Aorta (tissue), 5 donors: ENCODE results near the gene SLC43A1. TPM values are rescaled to one million over a fixed set of nuclear protein-coding genes. Genes with fewer than 3 reads are reported as not detected.

ENCODE experiments used
- ATAC-seq: fragments of 200-7000 bp; cut with Tn5 transposase; one replicate; pipeline ENCODE4 v1.9.1; 2022; ENCODE audit warnings: moderate library complexity; ENCODE audit not compliant: low FRiP score
- DNase-seq, 2 donors: peaks; one replicate each; pipeline ENCODE4 v3.0.0-alpha.2; 2020
- H3K27ac ChIP-seq, 2 donors: one replicate each; pipeline ENCODE4 v1.5.1; 2013; ENCODE audit warnings: low read length in 2 of 2, mild to moderate bottlenecking in 2 of 2, moderate library complexity in 2 of 2, control low read depth in 1 of 2, inconsistent platforms in 1 of 2, low read depth in 1 of 2
- H3K27me3 ChIP-seq, 2 donors: one replicate each; pipeline ENCODE4 v1.6.1; 2013; ENCODE audit warnings: control low read depth in 1 of 2, low read length in 1 of 2, mild to moderate bottlenecking in 1 of 2, moderate library complexity in 1 of 2; ENCODE audit not compliant: insufficient read depth in 2 of 2, control insufficient read depth in 1 of 2
- H3K36me3 ChIP-seq, 2 donors: one replicate each; pipeline ENCODE4 v1.6.1; 2013; ENCODE audit warnings: control low read depth in 1 of 2, low read length in 1 of 2, mild to moderate bottlenecking in 1 of 2; ENCODE audit not compliant: insufficient read depth in 2 of 2, control insufficient read depth in 1 of 2
- H3K4me1 ChIP-seq, 2 donors: one replicate each; pipeline ENCODE4 v1.6.1; 2013; ENCODE audit warnings: low read length in 2 of 2, control low read depth in 1 of 2, mild to moderate bottlenecking in 1 of 2, moderate library complexity in 1 of 2; ENCODE audit not compliant: insufficient read depth in 2 of 2, control insufficient read depth in 1 of 2
- H3K4me3 ChIP-seq, 2 donors: one replicate each; pipeline ENCODE4 v1.5.1; 2013; ENCODE audit warnings: low read length in 2 of 2, control low read depth in 1 of 2, mild to moderate bottlenecking in 1 of 2
- H3K9me3 ChIP-seq: one replicate; pipeline ENCODE4 v1.6.1; 2013; ENCODE audit warnings: mild to moderate bottlenecking, low read length; ENCODE audit not compliant: control insufficient read depth
- WGBS, 2 donors: extraction: QIAGEN DNeasy Blood & Tissue Kit; methylation state at CpG; one replicate each; pipeline ENCODE4 v1.1.7; 2013; 5-methylcytosine and 5-hydroxymethylcytosine counted together
- intact Hi-C, 2 donors: fragments of 100-400 bp; cut with DNase I; formaldehyde crosslinking; loops; one replicate each; pipeline versions ENCODE4 v1.14.2 to v1.15.0; 2022
- polyA plus RNA-seq, 2 donors: library from polyadenylated mRNA; stranded (reverse); fragments of 200-250 nt; gene quantifications; one replicate each; pipeline ENCODE4 v1.2.3, GENCODE V29; 2013
- total RNA-seq, 2 donors: library from RNA; stranded (reverse); fragmentation: NEBNext Ultra II Directional; extraction: Animal tissue kit (Norgen Biotek cat#: 25700); gene quantifications; one replicate each; pipeline ENCODE4 v1.2.1, GENCODE V29; 2021
- donor health status: healthy with polysubstance abuse.
- donor health status: Bipolar disorder and iron deficiency.
- donor health status: DM: no; HTN: no; CAD: no.
- donor health status: DM: no; HTN: no; CAD: no.
- donor health status: DM: yes; HTN: yes; CAD: no.

Gene SLC43A1
- total and polyA plus RNA-seq, 4 donors: 7.6 to 19.6 (median 12.2) TPM

- Histone ChIP-seq H3K9me3 (no peaks in the 10 kb centered on the region), H3K27me3 (no peaks in the 10 kb centered on the region), H3K4me3 (peak overlapping the region; percentile 68 to 73), H3K36me3 (no peaks in the 10 kb centered on the region), H3K27ac (no peak overlapping the region), H3K4me1 (no peaks in the 10 kb centered on the region)
- no peak for ATAC-seq
- no peak for DNase-seq
- WGBS, 2 donors: 28 to 30% methylated on average over 5 of the region's 5 CpGs
- intact Hi-C loops: no loop called here
These were observed 550 bp upstream of the SLC43A1 start for GRCh38 chr11:57516061-57516443.

GRCh38 chr11:57514538-57515331, 767 bp downstream of the SLC43A1 start:
- Histone ChIP-seq H3K36me3 (no peaks in the 10 kb centered on the region), H3K4me1 (no peaks in the 10 kb centered on the region), H3K27me3 (no peaks in the 10 kb centered on the region), H3K9me3 (no peaks in the 10 kb centered on the region), H3K27ac (peak overlapping the region in 1 of 2 donors; percentile 3), H3K4me3 (peak overlapping the region; percentile 68 to 73)
- 0 to 1% methylated on average over 47 to 57 of the region's 57 CpGs for WGBS, 2 donors
- ATAC-seq (peak; percentile 86), DNase-seq (peak; percentile 77 to 89)
- intact Hi-C loops: no loop called here

- no peaks in the 10 kb centered on the region for H3K27me3 ChIP-seq
- peak overlapping the region in 1 of 2 donors; percentile 3 for H3K27ac ChIP-seq
- intact Hi-C loops: no loop called here
- ATAC-seq: peak; percentile 67
- no peaks in the 10 kb centered on the region for H3K4me1 ChIP-seq
- H3K4me3 ChIP-seq: peak overlapping the region; percentile 68 to 73
- H3K9me3 ChIP-seq: no peaks in the 10 kb centered on the region
- H3K36me3 ChIP-seq: no peaks in the 10 kb centered on the region
- 7 to 8% methylated on average over 29 to 35 of the region's 35 CpGs for WGBS, 2 donors
- peak; percentile 74 to 84 for DNase-seq
These were observed 1.5 kb downstream of the SLC43A1 start for GRCh38 chr11:57513911-57514537.

GRCh38 chr11:57513452-57513795, 2.1 kb downstream of the SLC43A1 start:
- Histone ChIP-seq H3K4me3 (no peak overlapping the region), H3K4me1 (no peaks in the 10 kb centered on the region), H3K27me3 (no peaks in the 10 kb centered on the region), H3K36me3 (no peaks in the 10 kb centered on the region), H3K27ac (no peak overlapping the region), H3K9me3 (no peaks in the 10 kb centered on the region)
- WGBS, 2 donors: 18 to 30% methylated on average over 1 of the region's 1 CpG
- intact Hi-C loops: no loop called here
- ATAC-seq: no peak
- no peak for DNase-seq

- 87 to 88% methylated on average over 12 of the region's 12 CpGs for WGBS, 2 donors
- ATAC-seq: no peak
- H3K4me1 ChIP-seq: no peaks in the 10 kb centered on the region
- no peak overlapping the region for H3K4me3 ChIP-seq
- intact Hi-C loops: no loop called here
- H3K27me3 ChIP-seq: no peaks in the 10 kb centered on the region
- no peak overlapping the region for H3K27ac ChIP-seq
- H3K9me3 ChIP-seq: no peaks in the 10 kb centered on the region
- H3K36me3 ChIP-seq: no peaks in the 10 kb centered on the region
- peak in 1 of 2 donors; percentile 31 for DNase-seq
These were observed 2.7 kb downstream of the SLC43A1 start for GRCh38 chr11:57512646-57513451.

- H3K4me3 ChIP-seq: no peak overlapping the region
- ATAC-seq: no peak
- no peak for DNase-seq
- H3K27ac ChIP-seq: no peak overlapping the region
- no peaks in the 10 kb centered on the region for H3K27me3 ChIP-seq
- no peaks in the 10 kb centered on the region for H3K9me3 ChIP-seq
- no peaks in the 10 kb centered on the region for H3K4me1 ChIP-seq
- intact Hi-C loops: no loop called here
- H3K36me3 ChIP-seq: no peaks in the 10 kb centered on the region
- WGBS, 2 donors: 91 to 93% methylated on average over 6 of the region's 6 CpGs
These were observed 3.6 kb downstream of the SLC43A1 start for GRCh38 chr11:57511741-57512430.

GRCh38 chr11:57508341-57509170, 6.9 kb downstream of the SLC43A1 start:
- H3K9me3 ChIP-seq: no peaks in the 10 kb centered on the region
- DNase-seq: peak in 1 of 2 donors; percentile 3
- no peaks in the 10 kb centered on the region for H3K27me3 ChIP-seq
- no peak for ATAC-seq
- H3K4me3 ChIP-seq: no peak overlapping the region
- intact Hi-C loops: no loop called here
- H3K27ac ChIP-seq: no peak overlapping the region
- WGBS, 2 donors: 84 to 86% methylated on average over 7 of the region's 7 CpGs
- no peaks in the 10 kb centered on the region for H3K36me3 ChIP-seq
- H3K4me1 ChIP-seq: no peaks in the 10 kb centered on the region

GRCh38 chr11:57506522-57506921, 9.0 kb downstream of the SLC43A1 start:
- Histone ChIP-seq H3K9me3 (no peaks in the 10 kb centered on the region), H3K4me3 (no peak overlapping the region), H3K36me3 (no peaks in the 10 kb centered on the region), H3K4me1 (no peaks in the 10 kb centered on the region), H3K27ac (no peak overlapping the region), H3K27me3 (no peaks in the 10 kb centered on the region)
- WGBS, 2 donors: 97 to 100% methylated on average over 1 of the region's 1 CpG
- intact Hi-C loops: no loop called here
- ATAC-seq (no peak), DNase-seq (no peak)
